CD4-positive, CD25-positive, alpha-beta regulatory T cell (primary cell): ENCODE results near the gene TFF1. TPM values are rescaled to one million over a fixed set of nuclear protein-coding genes. Genes with fewer than 3 reads are reported as not detected.

ENCODE experiments used
- ATAC-seq, 2 donors: fragments of 150-1000 bp; cut with Tn5 transposase; one replicate each; pipeline ENCODE4 v1.10.0; 2021; ENCODE audit warnings: low read depth in 2 of 2, moderate number of reproducible peaks in 2 of 2, moderate library complexity in 1 of 2
- DNase-seq, 3 donors: peaks; one replicate each; pipeline versions ENCODE4 v3.0.0 to v3.0.0-alpha.2; 2012 to 2022; ENCODE audit warnings: mixed read lengths in 1 of 3
- H3K27ac ChIP-seq: one replicate; pipeline ENCODE4 v1.7.0; 2013; ENCODE audit warnings: mild to moderate bottlenecking, low read length; ENCODE audit not compliant: insufficient read depth, poor library complexity, severe bottlenecking
- H3K27me3 ChIP-seq: one replicate; pipeline ENCODE4 v1.7.0; 2013; ENCODE audit warnings: low read length; ENCODE audit not compliant: control insufficient read depth, insufficient read depth
- H3K36me3 ChIP-seq: one replicate; pipeline ENCODE4 v1.7.0; 2013; ENCODE audit warnings: mild to moderate bottlenecking, low read length, moderate library complexity; ENCODE audit not compliant: control insufficient read depth, insufficient read depth
- H3K4me1 ChIP-seq: 2 replicates; pipeline ENCODE4 v1.7.0; 2013; ENCODE audit warnings: mild to moderate bottlenecking, low read length; ENCODE audit not compliant: insufficient read depth, control insufficient read depth, poor library complexity, severe bottlenecking
- H3K4me3 ChIP-seq: one replicate; pipeline ENCODE4 v1.7.0; 2013; ENCODE audit warnings: low read depth, mild to moderate bottlenecking, low read length, moderate library complexity
- H3K9me3 ChIP-seq, 2 experiments: 1 replicate in 1 of 2; 2 replicates in 1 of 2; pipeline ENCODE4 v1.7.0; 2013; ENCODE audit warnings: low read length in 2 of 2, mild to moderate bottlenecking in 1 of 2, moderate library complexity in 1 of 2; ENCODE audit not compliant: control insufficient read depth in 2 of 2
- H3K27ac Mint-ChIP-seq, 3 donors: one replicate each; pipeline ENCODE4 v1.8.0; 2020 to 2022; ENCODE audit warnings: mild to moderate bottlenecking in 3 of 3, mixed read lengths in 3 of 3, moderate library complexity in 2 of 3
- H3K27me3 Mint-ChIP-seq: one replicate; pipeline ENCODE4 v1.8.0; 2022; ENCODE audit warnings: mild to moderate bottlenecking, mixed read lengths
- H3K36me3 Mint-ChIP-seq: one replicate; pipeline ENCODE4 v1.8.0; 2020; ENCODE audit warnings: mixed read lengths
- H3K4me1 Mint-ChIP-seq, 4 donors: one replicate each; pipeline ENCODE4 v1.8.0; 2020 to 2022; ENCODE audit warnings: mixed read lengths in 4 of 4, mild to moderate bottlenecking in 1 of 4
- H3K4me3 Mint-ChIP-seq, 4 donors: one replicate each; pipeline ENCODE4 v1.8.0; 2020 to 2022; ENCODE audit warnings: mild to moderate bottlenecking in 4 of 4, mixed read lengths in 4 of 4, moderate library complexity in 3 of 4
- H3K9me3 Mint-ChIP-seq, 7 donors: one replicate each; pipeline ENCODE4 v1.8.0; 2020 to 2022; ENCODE audit warnings: mixed read lengths in 7 of 7, mild to moderate bottlenecking in 3 of 7, moderate library complexity in 2 of 7
- polyA plus RNA-seq, 4 donors: library from polyadenylated mRNA; unstranded; fragments of 300-500 nt; fragmentation: Illumina TruSeq; gene quantifications; one replicate each; pipeline ENCODE4 v1.2.3, GENCODE V29; 2021
- total RNA-seq: library from RNA; stranded (reverse); gene quantifications from one replicate; pipeline ENCODE4 v1.2.3, GENCODE V29; 2022

TFF1 gene
- total and polyA plus RNA-seq, 5 donors from 2014 or later = not detected

DNA sequence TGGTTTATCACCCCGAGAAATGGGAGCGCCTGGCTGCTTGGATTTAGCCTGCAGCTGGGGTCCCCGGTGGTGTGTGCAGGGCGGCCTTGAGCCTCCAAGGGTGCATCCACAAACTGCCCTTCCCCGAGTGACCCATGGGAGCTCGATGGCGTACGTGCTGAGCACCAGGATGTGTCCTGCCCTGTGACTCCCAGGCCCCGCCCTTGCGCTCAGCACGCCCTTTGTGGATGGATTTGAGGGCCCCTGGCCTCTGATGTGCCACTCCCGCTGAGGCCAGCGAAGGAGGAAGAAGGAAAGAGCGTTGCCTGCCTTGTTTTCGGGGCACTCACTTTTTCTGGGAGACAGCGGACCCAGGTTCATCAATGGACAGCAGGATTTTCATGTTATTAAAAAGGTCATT is 49.4 kb downstream of the TFF1 start:
- H3K27me3 ChIP-seq = no peaks in the 10 kb centered on the region
- Mint-ChIP-seq H3K4me1 (peaks cover 0 to 8% (median under 1%) of the 10 kb centered on the region in 4 donors), H3K9me3 (no peaks in the 10 kb centered on the region), H3K27ac (peak overlapping the region in 1 of 3 donors; percentile 80), H3K4me3 (no peak overlapping the region), H3K36me3 (no peaks in the 10 kb centered on the region), H3K27me3 (no peaks in the 10 kb centered on the region)
- no peak for DNase-seq
- no peak for ATAC-seq
- no peak overlapping the region for H3K4me3 ChIP-seq
- H3K9me3 ChIP-seq = no peaks in the 10 kb centered on the region
- peaks cover 3% of the 10 kb centered on the region for H3K4me1 ChIP-seq
- H3K27ac ChIP-seq = no peak overlapping the region
- no peaks in the 10 kb centered on the region for H3K36me3 ChIP-seq

DNA sequence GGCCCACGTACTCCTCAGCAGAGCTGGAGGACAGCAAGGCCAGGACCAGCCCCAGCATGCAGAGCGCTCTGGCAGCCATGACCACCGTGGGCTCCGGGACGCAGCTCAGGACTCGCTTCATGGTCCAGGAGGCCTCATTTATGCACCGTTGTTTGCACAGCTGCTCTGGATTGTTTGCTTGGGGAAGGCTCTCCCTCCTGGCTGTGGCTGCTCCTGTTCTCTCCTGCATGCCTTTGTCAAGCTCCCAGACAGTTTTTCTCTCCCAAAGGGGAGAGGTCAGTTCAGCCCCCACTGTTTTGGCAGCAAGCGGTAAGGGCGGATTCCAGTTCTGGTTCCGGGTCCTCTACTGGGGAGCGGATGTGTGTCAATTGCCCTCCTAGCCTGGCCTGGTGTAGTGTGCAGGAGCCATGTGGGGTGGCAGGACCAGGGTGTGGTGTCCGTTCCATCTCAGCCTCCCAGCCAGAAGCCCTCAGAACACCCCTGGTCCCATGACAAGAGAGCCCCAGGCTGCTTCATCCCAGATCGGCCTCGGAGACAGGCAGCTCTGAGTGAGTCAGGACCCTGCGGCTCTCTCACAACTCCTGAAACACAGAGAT is 50.9 kb downstream of the TFF1 start, which contains the start of gene TFF3:
Gene TFF3, minus strand, starts transcription at position 114 of the 596 bp plus-strand sequence. Its CDS starts 35 bp downstream, at position 79.
- DNase-seq = no peak

DNA sequence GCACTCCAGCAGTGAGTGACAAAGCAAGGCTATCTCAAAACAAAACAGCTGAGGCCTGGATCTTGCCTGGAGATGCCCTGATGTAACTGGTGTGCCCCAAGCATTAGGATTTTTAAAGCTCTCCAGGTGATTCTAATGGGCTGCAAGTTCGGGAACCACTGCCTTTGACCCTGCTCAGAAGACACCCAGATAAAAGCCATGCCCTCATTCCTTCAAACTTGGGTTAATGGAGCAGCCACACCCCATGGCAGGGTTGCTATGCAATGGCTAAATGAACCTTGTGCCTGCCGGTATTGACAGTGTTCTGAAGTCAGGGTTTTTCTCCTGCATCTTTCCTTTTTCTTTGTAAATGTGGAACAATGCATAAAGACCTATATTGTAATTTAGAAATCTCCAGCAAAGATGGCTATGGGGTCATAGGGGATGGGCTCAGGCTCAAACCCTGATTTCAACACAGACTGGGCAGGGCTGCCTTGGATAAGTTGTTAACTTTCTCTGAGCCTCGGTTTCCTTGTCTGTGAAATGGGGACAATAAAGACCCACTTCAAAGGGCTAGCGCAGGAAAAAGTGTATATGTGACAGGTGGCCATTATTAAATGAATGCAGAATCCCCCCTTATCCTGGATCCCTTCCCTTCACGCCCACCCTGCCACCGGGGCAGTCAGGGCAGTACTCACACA is 51.6 kb downstream of the TFF1 start:
- Histone ChIP-seq H3K27ac (no peak overlapping the region), H3K4me1 (peaks cover 5% of the 10 kb centered on the region), H3K4me3 (no peak overlapping the region), H3K27me3 (no peaks in the 10 kb centered on the region), H3K36me3 (no peaks in the 10 kb centered on the region), H3K9me3 (no peaks in the 10 kb centered on the region)
- no peak for ATAC-seq
- no peak for DNase-seq
- Mint-ChIP-seq H3K36me3 (no peaks in the 10 kb centered on the region), H3K4me3 (no peak overlapping the region), H3K27ac (no peak overlapping the region), H3K4me1 (peaks cover 0 to 9% (median under 1%) of the 10 kb centered on the region in 4 donors), H3K9me3 (no peaks in the 10 kb centered on the region), H3K27me3 (no peaks in the 10 kb centered on the region)

More for the DNA sequence above, 50.9 kb downstream of the TFF1 start, which contains the start of gene TFF3:
- Mint-ChIP-seq H3K4me1 (peaks cover 0 to 8% (median under 1%) of the 10 kb centered on the region in 4 donors), H3K36me3 (no peaks in the 10 kb centered on the region), H3K4me3 (no peak within 1 kb of the TSS), H3K27me3 (no peaks in the 10 kb centered on the region), H3K9me3 (no peaks in the 10 kb centered on the region), H3K27ac (no peak within 1 kb of the TSS)
- no peak within 1 kb of the TSS for H3K4me3 ChIP-seq
- no peak for ATAC-seq
- peaks cover 3% of the 10 kb centered on the region for H3K4me1 ChIP-seq
- H3K36me3 ChIP-seq = no peaks in the 10 kb centered on the region
- H3K27ac ChIP-seq = no peak within 1 kb of the TSS
- H3K27me3 ChIP-seq = no peaks in the 10 kb centered on the region
- no peaks in the 10 kb centered on the region for H3K9me3 ChIP-seq

DNA sequence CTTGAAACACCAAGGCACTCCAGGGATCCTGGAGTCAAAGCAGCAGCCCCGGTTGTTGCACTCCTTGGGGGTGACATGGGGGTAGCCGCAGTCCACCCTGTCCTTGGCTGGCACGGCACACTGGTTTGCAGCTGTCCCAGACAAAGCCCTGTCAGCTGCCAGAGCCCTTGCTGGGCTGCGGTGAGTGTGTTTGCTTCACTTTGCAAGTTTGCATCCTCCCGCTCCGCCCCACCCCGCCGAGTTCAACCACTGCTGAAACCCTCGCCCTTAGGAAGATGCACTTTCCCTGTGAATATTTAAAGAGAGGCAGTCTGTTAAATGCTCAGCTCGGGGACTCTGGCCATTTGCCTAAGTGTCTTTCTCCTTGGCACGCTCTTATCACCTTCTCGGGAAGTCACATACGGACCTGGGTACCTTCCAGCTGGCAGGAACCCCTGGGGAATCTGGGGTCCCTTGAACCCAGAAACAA is 52.8 kb downstream of the TFF1 start:
- no peaks in the 10 kb centered on the region for H3K36me3 Mint-ChIP-seq
- peaks cover 5% of the 10 kb centered on the region for H3K27me3 Mint-ChIP-seq
- Histone ChIP-seq H3K27ac (no peak overlapping the region), H3K36me3 (no peaks in the 10 kb centered on the region), H3K27me3 (no peaks in the 10 kb centered on the region), H3K4me3 (no peak overlapping the region), H3K4me1 (peaks cover 8% of the 10 kb centered on the region), H3K9me3 (no peaks in the 10 kb centered on the region)
- peaks cover 0 to 6% (median 2%) of the 10 kb centered on the region in 4 donors for H3K4me1 Mint-ChIP-seq
- no peaks in the 10 kb centered on the region for H3K9me3 Mint-ChIP-seq
- ATAC-seq (no peak), DNase-seq (no peak)
- H3K4me3 Mint-ChIP-seq = no peak overlapping the region
- H3K27ac Mint-ChIP-seq = no peak overlapping the region

DNA sequence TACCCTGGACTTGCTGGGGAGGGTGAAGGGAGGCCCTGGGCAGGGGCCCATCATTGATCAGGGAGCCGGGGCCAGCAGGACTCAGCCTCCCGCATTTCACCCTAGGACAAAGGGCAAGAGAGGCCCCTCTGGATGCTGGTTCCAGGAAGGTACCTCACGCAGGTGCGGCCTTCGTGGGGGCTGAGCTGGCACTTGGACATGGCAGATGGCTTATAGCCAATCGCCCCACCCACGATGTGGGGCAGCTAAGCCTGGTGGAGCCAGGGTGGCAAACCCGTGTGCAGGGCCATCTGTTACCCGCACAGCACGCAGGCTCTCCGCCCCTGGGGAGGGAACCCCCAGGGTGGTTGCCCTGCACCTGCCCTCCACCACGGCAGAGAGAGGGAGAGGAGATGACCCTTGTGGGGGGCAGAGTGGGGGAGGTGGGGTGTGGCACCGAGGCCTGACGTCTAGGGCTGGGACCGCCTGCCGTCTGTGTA is 53.7 kb downstream of the TFF1 start:
- H3K36me3 Mint-ChIP-seq = no peaks in the 10 kb centered on the region
- H3K27me3 ChIP-seq = no peaks in the 10 kb centered on the region
- H3K4me1 Mint-ChIP-seq = peaks cover 0 to 6% (median 2%) of the 10 kb centered on the region in 4 donors
- H3K9me3 Mint-ChIP-seq = no peaks in the 10 kb centered on the region
- DNase-seq = no peak
- no peaks in the 10 kb centered on the region for H3K9me3 ChIP-seq
- no peak overlapping the region for H3K4me3 ChIP-seq
- no peak overlapping the region for H3K27ac ChIP-seq
- H3K27me3 Mint-ChIP-seq = peaks cover 5% of the 10 kb centered on the region
- H3K36me3 ChIP-seq = no peaks in the 10 kb centered on the region
- no peak overlapping the region for H3K27ac Mint-ChIP-seq
- no peak for ATAC-seq
- no peak overlapping the region for H3K4me3 Mint-ChIP-seq
- peaks cover 8% of the 10 kb centered on the region for H3K4me1 ChIP-seq

Other genes starting within 250 kb of the TFF1 start
- 86.3 TPM for gene ABCG1, start 147.4 kb downstream of the TFF1 start, total RNA-seq
- 10 to 100 TPM; 17.0 to 43.1 (median 23.5) TPM for gene ABCG1, start 147.4 kb downstream of the TFF1 start, polyA plus RNA-seq
- gene TFF3, start 51.1 kb downstream of the TFF1 start, total RNA-seq = not detected
- not detected for gene TFF3, start 51.1 kb downstream of the TFF1 start, polyA plus RNA-seq
- not detected for gene TFF2, start 15.5 kb downstream of the TFF1 start, total RNA-seq
- gene TFF2, start 15.5 kb downstream of the TFF1 start, polyA plus RNA-seq = not detected
- 4.0 TPM for gene TMPRSS3, start 29.5 kb upstream of the TFF1 start, total RNA-seq
- gene TMPRSS3, start 29.5 kb upstream of the TFF1 start, polyA plus RNA-seq = 1 to 10 TPM; 1.1 to 2.4 (median 2.2) TPM
- 56.0 TPM for gene UBASH3A, start 37.4 kb upstream of the TFF1 start, total RNA-seq
- gene UBASH3A, start 37.4 kb upstream of the TFF1 start, polyA plus RNA-seq = 10 to 100 TPM; 36.2 to 52.6 (median 44.4) TPM
- gene RSPH1, start 129.7 kb upstream of the TFF1 start, total RNA-seq = 0.25 TPM
- gene RSPH1, start 129.7 kb upstream of the TFF1 start, polyA plus RNA-seq = not detected
- gene SLC37A1, start 147.3 kb upstream of the TFF1 start, total RNA-seq = 18.8 TPM
- 1 to 10 TPM; 2.8 to 3.6 (median 3.4) TPM for gene SLC37A1, start 147.3 kb upstream of the TFF1 start, polyA plus RNA-seq